Suppressor macrophage treated with lipopolysaccharide for 4 hours (primary cell): ENCODE data around the gene IL17RD.

Source experiments
- DNase-seq: peaks from one replicate; pipeline ENCODE4 v3.0.0-alpha.2; 2020

The IL17RD gene

GRCh38 chr3:57158813-57159738, 6.1 kb downstream of the IL17RD start:
- DNase-seq, result peak; percentile 15

DNA sequence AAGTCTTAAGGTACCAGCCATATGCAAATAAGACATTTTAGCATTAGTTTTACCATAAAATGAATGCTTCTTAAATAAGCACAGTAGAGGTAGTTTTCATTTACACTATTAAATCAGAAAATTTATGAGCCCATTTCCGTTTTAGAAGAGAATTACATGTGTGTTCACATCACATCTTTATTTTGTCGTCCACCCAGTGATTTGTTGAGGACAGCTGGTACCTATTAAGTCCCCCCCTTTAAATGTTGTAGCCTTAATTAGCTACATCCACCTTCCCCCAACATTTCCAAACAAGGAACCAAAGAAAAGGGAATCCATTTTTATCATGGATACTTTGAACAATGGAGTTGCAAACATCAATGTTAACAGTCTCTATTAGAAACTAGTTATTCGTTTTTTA, 6.8 kb downstream of the IL17RD start:
- DNase-seq, result no peak

- DNase-seq, result no peak
These were observed 7.6 kb downstream of the IL17RD start for GRCh38 chr3:57157545-57157944.

DNA sequence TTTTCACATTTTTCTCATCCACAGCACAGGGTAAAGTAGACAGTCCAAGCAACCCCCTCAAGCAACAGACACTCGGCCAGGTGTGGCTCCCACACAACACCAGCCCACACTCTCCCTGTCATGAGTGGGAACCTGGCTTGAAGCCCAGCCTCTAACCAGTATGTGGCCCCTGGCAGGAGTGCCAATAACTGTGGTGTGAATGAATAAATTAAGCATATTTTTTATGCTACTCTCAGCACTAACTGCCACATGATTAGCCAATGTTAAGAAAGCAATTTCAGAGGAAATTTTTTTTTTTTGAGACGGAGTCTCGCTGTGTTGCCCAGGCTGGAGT, 9.9 kb downstream of the IL17RD start:
- DNase-seq, result no peak

DNA sequence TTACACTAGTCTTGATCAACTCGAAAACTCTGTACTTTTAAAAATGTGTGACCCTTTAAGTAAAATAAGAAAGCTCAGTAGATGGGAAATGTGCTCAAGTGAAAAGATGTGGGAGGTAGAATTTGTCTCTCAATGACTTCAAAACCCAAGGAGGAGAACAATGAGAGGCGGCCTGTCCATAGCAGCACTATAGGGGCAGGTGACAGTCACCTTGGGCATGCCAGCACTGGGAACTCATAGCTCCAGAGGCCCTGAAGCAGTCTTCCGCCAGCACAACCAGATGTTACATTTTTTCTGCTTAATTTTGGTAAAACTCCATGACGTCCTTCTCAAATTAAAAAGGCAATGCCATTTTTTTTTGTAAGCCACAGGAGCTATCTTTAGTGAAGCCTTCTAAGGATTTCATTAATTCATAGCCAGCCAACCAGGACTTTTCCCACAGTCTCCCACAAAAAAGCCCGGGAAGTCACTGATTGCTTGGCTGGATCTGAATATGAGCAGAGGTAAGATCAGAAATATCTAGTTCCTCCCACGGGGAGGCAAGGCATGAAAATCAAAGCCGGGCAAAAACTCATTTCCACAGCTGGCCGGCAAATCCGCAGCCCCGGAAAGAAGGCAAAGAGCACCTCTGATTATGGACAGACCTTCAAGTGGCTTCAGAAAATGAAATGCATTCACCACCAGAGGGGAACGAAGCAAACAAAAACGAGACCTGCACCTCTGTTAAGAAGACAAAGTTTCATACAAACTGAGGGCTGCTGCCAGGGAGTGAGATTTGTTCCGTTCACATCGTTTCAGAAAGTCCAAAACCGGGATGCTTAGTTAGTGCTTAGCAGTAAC, 10.5 kb downstream of the IL17RD start:
- no peak for DNase-seq

DNA sequence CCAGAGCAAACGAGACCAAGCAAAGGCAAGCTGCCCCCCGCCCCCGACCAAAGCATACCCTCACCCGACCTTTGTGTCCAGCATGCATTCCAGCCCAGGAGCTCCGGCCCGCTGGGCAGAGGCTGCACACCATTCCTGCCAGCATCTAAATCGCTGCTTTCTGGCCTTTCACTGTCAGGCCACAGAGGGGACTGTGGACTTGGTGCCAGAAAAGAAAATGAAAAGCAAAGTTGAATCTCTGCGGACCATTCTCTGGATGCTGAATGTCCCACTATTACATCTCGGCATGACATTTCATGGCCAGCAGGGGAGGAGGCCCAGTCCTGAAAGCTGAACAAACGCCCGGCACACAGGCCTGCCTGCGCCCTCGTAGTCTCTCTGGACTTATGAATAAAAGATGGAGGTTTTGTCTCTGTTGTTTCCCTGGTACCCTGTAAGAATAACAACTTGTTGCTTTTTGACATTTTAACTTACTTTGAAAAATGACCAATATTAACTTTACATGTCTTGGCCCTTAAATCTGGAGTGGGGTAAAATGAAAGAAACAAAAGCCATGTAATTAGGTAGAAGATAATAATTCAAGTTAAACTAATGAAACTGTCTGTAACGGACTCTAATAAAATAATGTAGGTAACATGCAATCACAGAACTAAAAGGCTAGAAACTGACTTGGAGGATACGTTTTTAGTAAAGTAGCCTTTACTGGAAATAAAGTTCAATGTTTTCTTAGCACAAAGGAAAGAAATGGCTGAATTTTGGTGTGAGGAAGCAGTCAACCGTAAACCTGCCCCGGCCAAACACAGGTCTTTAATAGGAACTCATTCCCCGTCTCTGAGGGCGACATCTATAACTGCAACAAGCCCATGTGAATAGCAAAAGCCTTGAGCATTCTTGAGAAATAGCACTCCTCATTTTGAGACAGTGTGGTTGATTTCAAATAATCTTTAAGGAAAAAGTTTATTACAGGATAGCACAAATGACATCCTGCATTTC, 12.7 kb downstream of the IL17RD start:
- DNase-seq, result no peak

GRCh38 chr3:57151749-57152148, 13.4 kb downstream of the IL17RD start:
- no peak for DNase-seq

DNA sequence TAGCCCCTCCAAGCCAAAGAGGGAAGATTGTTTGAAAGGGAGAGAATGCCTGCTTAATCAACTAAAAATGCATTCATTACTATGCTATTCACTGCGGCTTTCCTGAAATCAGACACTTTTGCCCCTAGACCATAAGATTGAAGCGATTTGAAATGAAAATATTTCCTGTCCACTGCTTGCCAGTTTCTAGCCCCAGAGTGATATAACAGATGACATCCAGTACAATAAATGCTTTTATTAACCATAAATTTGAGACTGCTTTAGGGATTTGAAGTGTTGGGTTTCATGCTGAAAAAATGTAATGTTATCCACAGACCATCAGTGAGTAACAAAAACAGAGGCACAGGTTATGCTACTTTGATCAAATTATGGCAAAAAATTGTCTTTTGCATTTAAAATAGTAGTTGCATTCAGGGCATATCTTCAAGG, 14.1 kb downstream of the IL17RD start:
- DNase-seq, result no peak

GRCh38 chr3:57150113-57150581, 15.0 kb downstream of the IL17RD start:
- DNase-seq, result no peak

GRCh38 chr3:57147071-57147470, 18.1 kb downstream of the IL17RD start:
- no peak for DNase-seq

DNA sequence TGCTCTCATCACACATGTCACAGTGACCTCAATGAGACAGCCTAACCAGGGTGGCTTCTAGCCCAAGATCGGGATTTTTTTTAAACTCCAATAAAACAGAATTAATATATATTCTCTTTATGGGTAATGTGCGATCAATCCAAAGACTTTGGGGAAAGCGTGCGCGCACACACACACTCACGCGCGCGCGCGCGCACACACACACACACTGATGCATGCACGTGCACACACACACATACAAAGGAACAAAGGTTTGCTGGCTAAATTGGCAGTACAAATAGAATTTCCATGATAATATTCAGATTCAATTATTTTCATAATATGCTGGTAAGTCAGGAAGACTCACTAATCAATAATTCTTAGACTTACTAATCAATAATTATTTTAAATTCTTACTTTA, 19.3 kb downstream of the IL17RD start:
- no peak for DNase-seq

DNA sequence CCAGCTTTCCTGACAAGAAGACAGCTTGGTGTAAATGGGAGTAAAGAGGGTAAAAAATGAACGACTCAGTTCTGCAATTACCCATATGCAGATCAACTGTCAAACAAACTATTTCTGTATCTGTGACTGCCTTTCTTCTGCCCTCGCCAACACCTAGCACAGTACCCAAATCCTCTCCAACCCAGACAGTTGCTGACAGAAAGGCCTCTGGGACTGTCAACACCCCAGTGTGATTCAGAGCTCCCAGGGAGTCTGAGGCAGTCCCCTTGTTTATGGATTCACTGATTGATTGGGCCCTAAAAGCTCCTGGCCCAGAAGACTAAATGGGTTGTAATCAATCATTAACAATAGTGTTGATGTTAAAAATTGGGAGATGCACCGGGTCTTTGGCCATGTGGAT, 20.2 kb downstream of the IL17RD start:
- DNase-seq, result no peak

GRCh38 chr3:57143886-57144459, 21.2 kb downstream of the IL17RD start:
- no peak for DNase-seq

DNA sequence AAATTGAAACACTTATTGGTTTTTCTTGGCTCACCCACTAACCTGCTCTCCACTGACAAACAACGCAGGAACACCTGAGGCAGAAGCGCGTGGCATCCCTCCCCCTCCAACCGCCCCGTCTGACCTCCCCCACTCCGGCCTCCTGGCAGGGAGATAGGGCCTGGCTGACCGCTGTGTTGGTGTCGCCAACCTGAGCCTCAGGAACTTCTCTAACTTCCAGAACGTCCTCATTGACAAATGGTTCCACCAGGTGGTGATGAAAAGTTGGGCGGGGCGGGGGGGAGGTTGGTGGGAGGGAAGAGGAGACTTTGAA, 22.8 kb downstream of the IL17RD start:
- DNase-seq, result no peak

GRCh38 chr3:57141719-57142410, 23.3 kb downstream of the IL17RD start:
- DNase-seq, result no peak

GRCh38 chr3:57140894-57141293, 24.3 kb downstream of the IL17RD start:
- DNase-seq, result no peak

- DNase-seq, result peak; percentile 13
These were observed 29.0 kb downstream of the IL17RD start for GRCh38 chr3:57135964-57136719.

DNA sequence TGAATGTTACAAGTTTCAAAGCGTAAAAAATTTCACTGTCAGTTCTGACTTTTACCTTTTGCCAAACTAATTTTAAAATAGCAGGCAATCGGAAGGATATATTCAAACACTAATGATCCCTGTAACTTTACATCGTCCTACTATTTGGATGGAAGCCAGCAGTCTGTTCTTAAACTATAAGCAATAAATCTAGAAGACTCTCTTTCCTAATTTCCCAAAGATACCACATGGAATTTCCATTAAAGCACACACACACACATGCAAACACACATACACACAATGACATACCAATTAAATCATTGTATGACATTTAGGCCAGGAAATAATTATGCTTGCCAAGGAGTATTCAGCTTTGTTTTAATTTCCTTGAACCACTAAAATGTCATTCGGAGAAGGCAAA, 32.0 kb downstream of the IL17RD start:
- DNase-seq, result no peak

DNA sequence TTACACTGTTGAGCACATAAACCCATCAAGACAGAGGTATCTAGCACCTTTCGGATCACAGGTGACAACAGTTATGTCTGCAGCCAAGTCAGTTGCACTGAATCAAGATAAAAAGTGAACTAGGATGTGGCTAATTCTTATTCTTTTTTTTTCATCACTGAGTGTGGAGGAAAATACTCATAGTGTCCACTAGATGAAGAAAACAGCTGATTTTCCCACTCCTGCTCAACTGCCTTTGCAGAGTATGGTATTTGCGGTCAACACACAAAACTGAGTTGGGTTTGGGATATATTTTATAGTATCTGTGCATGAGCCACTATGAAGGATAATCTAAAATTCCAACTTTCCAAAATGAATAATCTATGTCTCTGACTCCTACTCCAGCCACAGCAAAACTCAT, 32.5 kb downstream of the IL17RD start:
- DNase-seq, result no peak

- no peak for DNase-seq
These were observed 34.0 kb downstream of the IL17RD start for GRCh38 chr3:57131210-57131588.

DNA sequence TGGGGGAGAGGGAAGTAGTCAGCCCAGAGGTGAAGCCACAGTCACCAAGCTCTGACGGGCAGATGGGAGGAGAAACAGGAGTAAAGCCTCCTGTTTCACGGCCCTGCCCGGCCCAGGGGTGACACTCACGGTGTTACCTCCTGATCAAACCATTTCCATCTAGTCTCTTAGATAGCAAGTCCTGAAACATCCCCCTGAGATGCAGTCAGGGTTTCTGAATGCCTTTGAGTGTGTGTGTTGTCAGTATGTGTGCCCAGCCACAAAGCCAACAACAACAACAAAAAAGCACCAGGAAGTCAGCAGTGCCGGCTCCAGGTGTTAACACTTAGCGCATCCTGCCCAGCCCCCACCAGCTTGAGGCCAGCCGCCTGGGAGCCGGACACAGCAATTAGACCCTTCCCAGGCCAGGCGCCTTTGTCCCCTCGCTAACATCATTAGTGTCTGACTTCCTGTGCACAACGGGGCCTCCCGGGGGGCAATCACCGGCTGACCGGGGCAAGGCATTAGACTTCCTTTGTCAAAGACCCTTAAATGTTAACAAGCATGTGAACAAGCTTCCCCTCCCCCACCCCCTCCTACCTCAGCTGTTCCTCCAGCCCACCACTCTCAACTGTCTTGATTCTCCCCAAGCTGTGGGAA, 34.5 kb downstream of the IL17RD start:
- no peak for DNase-seq
